GM12864 (cell line): ENCODE results near the gene CCN2.

Experiments
- DNase-seq: peaks from one replicate; pipeline ENCODE4 v3.0.0-alpha.2; 2011; ENCODE audit warnings: low read depth
- H3K4me3 ChIP-seq: 2 replicates; pipeline ENCODE4 v1.5.1; 2011; ENCODE audit warnings: mild to moderate bottlenecking, low read depth, low read length, control low read depth
- TF ChIP-seq, protein P1 (sequence below): IDR thresholded peaks from 2 replicates; pipeline ENCODE4 v1.5.1; 2011; ENCODE audit warnings: low read depth, mild to moderate bottlenecking, moderate library complexity, low read length, control low read depth, inconsistent platforms; ENCODE audit errors: missing control alignments

The CCN2 gene

GRCh38 chr6:131992557-131992956, 41.4 kb upstream of the CCN2 start:
- no peak for DNase-seq
- TF ChIP-seq, protein P1, sequence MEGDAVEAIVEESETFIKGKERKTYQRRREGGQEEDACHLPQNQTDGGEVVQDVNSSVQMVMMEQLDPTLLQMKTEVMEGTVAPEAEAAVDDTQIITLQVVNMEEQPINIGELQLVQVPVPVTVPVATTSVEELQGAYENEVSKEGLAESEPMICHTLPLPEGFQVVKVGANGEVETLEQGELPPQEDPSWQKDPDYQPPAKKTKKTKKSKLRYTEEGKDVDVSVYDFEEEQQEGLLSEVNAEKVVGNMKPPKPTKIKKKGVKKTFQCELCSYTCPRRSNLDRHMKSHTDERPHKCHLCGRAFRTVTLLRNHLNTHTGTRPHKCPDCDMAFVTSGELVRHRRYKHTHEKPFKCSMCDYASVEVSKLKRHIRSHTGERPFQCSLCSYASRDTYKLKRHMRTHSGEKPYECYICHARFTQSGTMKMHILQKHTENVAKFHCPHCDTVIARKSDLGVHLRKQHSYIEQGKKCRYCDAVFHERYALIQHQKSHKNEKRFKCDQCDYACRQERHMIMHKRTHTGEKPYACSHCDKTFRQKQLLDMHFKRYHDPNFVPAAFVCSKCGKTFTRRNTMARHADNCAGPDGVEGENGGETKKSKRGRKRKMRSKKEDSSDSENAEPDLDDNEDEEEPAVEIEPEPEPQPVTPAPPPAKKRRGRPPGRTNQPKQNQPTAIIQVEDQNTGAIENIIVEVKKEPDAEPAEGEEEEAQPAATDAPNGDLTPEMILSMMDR, result no peak
- no peak overlapping the region for H3K4me3 ChIP-seq

DNA sequence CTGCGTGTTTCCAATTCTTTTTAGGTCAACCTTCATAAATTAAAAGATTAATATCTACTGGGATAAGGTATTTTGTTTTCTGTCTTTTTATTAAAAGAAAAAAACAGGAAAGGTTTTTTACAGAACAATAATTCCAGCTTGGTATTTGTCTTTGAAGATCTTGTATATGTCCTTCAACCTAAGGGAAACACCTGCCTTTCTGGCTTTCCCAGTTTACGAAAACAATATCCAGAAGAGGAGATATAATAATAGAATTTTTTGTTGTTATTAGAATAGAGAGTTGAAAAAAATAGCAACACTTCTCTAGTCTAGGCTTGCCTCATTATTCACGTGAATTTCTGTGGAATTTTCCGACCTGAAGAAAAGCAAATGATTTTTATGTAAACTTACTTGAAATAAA, 37.9 kb upstream of the CCN2 start:
- TF ChIP-seq, protein P1, result no peak
- no peak for DNase-seq
- no peak overlapping the region for H3K4me3 ChIP-seq

GRCh38 chr6:131982740-131983259, 31.6 kb upstream of the CCN2 start:
- DNase-seq, result no peak
- no peak overlapping the region for H3K4me3 ChIP-seq
- TF ChIP-seq, protein P1, result no peak

DNA sequence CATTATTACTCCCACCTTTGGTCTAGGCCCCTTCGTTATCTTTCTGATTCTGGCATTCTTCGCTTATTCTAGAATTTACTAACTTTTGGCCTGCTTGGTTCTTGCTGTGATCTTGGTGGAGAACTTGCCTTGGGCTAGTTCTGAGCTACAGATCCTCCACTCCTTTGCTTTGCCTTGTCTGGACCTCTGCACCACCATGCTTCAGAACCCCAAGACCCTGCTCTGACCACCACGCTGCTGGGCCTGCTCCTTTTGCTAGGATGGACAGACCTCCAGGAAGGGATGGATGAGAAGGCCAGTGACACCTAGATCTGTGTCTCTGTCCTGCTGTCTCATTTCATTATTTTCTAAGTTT, 30.4 kb upstream of the CCN2 start:
- TF ChIP-seq, protein P1, result no peak
- DNase-seq, result no peak
- H3K4me3 ChIP-seq, result no peak overlapping the region

- no peak for DNase-seq
- TF ChIP-seq, protein P1, result no peak
- no peak overlapping the region for H3K4me3 ChIP-seq
Measured at GRCh38 chr6:131980791-131981623, 29.8 kb upstream of the CCN2 start.

- H3K4me3 ChIP-seq, result no peak overlapping the region
Measured at GRCh38 chr6:131980338-131980790, 29.2 kb upstream of the CCN2 start.

More at GRCh38 chr6:131980338-131980790, 29.2 kb upstream of the CCN2 start:
- TF ChIP-seq, protein P1, result no peak
- DNase-seq, result no peak
